HG02571 (cell line): Measurements from ENCODE around the gene BPIFB2.
"Not testable (repeated sequence)": the region's sequence is repeated elsewhere in the genome, so short reads cannot be mapped to it uniquely, and the experiment has no call there.

Source experiments
- ATAC-seq: cut with Tn5 transposase; IDR thresholded peaks from one replicate; pipeline ENCODE4 v1.9.1; 2021; ENCODE audit warnings: mild to moderate bottlenecking, moderate library complexity; ENCODE audit not compliant: unreplicated experiment

The BPIFB2 gene, protein sequence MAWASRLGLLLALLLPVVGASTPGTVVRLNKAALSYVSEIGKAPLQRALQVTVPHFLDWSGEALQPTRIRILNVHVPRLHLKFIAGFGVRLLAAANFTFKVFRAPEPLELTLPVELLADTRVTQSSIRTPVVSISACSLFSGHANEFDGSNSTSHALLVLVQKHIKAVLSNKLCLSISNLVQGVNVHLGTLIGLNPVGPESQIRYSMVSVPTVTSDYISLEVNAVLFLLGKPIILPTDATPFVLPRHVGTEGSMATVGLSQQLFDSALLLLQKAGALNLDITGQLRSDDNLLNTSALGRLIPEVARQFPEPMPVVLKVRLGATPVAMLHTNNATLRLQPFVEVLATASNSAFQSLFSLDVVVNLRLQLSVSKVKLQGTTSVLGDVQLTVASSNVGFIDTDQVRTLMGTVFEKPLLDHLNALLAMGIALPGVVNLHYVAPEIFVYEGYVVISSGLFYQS

GRCh38 chr20:33007376-33008335, at the start of gene BPIFB2:
TSS of gene BPIFB2 (plus strand) at chr20:33007704. CDS start at chr20:33008575, 871 bp downstream.
- no peak for ATAC-seq

DNA sequence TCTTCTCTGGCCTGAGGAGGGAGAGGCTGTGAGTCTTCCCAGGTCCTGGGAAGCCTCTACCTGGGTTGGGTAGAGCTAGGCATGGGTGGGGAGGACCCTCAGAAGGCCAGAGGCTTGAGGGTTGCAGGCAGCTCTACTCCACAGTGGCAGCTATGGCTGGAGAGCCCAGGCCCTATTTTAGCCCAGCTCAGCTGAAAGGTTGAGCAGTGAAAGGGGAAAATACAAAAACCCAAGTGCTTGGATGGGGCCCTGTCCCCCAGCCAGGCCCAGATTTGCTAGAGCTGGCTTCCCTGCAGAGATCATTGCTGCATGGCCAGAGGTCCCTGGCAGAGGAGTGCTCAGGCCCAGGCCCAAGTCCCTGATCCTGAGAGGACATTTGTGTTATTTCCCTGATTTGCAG, 48.9 kb upstream of the BPIFB2 start:
- ATAC-seq = no peak

- ATAC-seq = no peak
Observed at GRCh38 chr20:32959351-32960221, 47.9 kb upstream of the BPIFB2 start.

DNA sequence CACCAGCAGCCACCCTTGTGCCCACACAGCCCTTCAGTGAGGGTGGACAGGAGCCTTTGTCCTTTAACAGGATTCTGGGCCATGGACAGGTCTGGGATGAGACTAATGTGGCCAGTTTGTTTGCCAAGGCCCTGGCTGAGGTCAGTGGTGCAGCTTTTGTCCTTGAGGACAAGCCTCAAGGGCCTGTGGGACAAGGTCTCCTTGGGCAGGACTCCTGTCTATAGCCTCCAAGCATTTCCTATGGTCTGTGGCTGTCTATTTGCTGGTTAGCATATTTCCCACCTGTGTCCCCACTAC, 47.3 kb upstream of the BPIFB2 start:
- ATAC-seq = no peak

DNA sequence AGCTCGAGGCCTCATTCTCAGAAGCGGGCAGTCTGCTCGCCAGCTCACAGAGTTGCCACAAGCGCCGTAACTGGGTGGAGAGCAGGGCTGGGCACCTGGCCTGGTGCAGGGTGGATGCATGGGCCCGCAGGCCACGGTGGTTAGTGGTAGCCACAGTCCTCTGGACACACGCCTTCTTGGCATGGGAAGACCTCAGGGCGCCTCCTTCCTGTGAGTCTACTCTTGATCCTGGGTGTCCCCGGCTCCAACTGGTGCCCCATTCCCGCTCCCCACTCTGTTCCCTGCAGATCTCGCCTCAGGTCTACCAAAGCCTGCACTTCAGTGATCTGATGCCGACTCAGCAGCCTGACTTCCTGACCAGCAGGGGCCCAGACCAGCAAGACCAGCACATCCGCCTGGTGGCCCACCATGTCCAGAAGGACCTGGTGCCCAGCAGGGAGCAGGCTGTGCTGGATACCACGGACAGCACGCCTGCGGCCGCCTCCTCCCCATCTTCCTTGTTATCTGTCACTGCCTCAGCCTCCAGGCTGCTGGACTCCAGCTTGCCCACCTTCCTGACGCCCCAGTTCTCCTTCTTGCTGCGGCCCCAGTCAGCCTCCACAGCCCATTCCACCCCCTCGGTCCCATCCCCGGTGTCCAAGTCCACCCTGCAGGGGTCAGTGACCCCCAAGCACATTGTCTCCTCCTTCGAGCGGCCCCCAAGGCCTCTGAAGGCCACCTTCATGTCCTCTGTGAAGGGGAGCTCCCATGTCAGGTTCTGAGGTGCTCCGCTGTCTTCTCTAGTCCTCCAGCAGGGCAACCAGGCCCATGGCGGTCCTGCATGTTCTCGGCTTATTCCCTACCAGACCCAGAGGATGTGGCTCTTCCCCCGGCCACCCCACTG, 46.4 kb upstream of the BPIFB2 start:
- ATAC-seq = no peak

DNA sequence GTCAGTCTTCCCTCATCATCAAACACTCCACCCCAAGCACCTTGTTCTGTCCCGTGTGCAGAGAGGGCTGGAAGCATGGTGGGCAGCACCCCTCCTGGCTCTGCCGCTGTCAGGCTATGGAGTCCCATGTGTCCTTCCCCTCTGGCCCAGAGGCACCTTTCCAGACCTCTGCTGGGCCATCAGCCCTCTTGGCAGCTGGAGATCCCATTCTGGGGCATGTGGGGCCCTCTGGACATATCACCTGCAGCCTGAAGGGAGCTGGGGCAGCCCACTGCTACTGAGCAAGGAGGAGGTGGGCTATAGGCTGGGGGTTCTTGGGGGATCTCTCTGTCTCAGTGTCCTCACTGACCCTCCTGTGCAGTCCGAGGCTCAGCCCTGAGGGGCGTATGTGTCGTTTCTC, 45.5 kb upstream of the BPIFB2 start:
- no peak for ATAC-seq

GRCh38 chr20:32962646-32963045, 44.9 kb upstream of the BPIFB2 start:
- not testable (repeated sequence) for ATAC-seq

GRCh38 chr20:32963176-32963575, 44.3 kb upstream of the BPIFB2 start:
- no peak for ATAC-seq

GRCh38 chr20:32964575-32964974, 42.9 kb upstream of the BPIFB2 start:
- ATAC-seq = no peak

DNA sequence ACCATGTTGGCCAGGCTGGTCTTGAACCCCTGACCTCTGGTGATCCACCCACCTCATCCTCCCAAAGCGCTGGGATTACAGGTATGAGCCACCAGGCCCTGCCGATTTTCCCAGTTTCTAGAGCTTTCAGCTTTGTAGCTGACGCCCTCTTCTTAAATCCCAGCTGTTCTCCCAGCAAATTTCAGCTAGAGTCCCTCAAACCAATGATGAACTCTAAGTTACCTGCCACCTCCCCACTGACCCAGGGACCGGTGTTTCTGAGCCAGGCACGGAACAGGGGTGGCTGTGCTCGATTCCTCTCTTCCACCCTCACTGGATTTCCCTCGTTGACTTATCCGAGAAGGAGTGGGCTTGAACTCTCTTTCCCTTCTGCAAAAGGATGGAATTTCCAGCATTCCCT, 42.4 kb upstream of the BPIFB2 start:
- ATAC-seq = no peak

- no peak for ATAC-seq
Observed at GRCh38 chr20:32965581-32966373, 41.7 kb upstream of the BPIFB2 start.

- ATAC-seq = no peak
Observed at GRCh38 chr20:32966382-32966781, 41.1 kb upstream of the BPIFB2 start.

DNA sequence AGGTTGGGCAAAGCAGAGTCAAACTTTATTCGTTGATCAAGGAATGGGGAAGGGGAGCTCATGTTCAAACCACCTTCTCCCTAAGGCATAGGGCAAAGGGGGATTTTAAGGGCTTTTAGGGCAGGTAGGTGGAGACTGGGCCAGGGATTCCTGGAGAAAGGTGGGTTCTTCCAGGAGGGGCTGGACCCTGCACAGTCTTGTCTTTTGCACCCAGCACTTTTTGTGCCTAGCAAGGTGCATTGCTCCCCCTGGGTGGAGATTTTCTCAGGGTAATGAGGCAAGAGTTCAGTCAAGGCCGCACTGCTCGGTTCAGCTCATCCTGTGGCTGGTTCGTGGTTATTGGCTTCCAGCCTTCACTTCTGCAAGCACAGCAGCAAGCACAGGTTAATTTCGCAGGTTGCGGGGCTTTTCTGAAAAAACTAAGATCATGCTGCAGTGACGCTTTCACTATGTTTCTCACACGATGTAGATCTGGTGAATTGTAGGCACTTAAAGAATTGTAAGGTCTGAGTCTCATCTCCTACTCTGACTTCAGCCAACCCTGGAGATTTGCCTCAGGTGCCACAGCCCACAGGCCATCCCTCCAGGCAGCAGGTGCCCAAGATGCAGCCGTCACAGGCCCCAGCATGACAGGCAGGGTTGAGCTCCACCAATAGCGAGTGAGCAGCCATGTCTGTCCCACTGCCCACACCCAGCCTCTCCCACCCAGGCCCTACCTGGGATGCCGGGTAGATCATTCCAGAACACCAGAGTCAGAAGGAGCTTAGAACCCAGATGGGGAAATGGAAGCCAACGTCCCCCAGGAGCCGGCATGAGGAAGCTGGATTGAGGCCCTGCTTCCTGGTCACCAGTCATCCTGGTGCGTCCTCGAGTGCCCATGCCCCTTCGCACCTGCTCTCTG, 40.4 kb upstream of the BPIFB2 start:
- ATAC-seq = no peak

- ATAC-seq = no peak
Observed at GRCh38 chr20:32967961-32968457, 39.5 kb upstream of the BPIFB2 start.

DNA sequence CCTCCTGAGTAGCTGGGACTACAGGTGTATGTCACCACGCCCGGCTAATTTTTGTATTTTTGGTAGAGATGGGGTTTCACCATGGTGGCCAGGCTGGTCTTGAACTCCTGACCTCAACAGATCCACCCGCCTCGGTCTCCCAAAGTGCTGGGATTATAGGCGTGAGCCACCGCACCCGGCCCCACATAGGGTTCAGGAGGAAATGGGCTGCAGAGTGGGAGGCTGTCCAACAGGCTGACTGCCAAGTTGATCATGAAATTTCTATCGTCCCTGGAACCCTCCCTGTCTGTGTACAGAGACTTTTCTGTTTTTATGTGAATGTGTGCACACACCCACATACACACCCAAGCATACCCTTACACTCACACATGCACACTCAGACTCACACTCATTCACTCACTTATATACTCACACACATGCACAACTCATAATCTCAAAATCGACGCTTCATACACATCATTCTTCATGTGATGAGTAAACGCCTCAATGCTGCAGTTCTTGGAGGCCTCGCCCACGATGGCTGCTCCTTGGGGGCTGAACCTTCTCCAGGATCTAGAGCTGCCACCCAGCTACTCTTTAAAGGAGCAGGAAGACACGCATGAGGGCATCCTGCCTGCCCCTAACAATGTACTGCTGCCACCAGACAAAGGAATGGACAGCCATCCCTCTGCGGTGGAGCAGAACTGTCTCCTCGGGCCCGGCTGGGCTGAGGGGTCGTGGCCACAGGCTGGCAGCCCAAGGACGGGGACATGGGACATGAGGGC, 38.8 kb upstream of the BPIFB2 start:
- ATAC-seq = no peak

DNA sequence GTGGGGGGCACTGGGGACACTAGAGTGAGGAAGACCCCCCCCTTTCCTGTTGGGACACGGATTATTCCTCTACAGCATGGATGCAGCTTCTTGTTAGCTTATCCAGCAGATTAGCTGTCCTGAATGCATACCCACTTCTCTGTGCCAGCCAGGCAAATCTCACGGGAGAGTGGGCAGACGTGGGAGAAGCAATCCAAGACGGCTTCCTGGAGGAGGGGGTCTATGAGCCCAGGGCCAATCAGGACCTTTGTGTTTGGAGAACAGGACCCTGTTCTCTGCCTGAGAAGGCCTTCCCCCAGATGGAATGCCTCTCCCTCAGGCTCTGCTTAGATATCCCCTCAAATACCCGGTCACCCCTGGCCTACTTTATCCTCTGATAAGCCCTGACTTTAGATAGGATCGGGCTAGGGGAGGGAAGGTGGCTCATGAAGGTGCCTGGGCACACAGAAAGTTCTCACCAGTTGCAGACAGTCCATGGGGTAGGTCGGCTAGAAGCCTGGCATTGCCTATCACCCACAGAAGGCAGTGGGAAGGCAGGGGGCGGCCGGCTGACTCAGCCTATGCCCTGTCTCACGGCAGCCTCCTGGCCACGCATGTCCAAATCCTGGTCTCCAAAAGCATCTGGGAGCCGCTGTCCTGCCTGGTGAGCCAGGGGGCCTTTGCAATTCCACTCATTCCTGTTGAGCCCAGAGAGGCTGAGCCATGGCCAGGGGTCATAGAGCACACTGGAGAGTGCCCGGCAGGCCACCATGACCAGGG, 38.0 kb upstream of the BPIFB2 start:
- ATAC-seq = no peak
